ENCODE measurements around the gene USP11. TPM values are rescaled to one million over a fixed set of nuclear protein-coding genes. Genes with fewer than 3 reads are reported as not detected.

Gene USP11
- total RNA-seq, 1 donor from 2014 or later = 190 TPM

GRCh38 chrX:47193475-47194193, 39.2 kb upstream of the USP11 start, which contains the start of gene UBA1:
Gene UBA1 (plus strand): TSS chrX:47193829. CDS start chrX:47198803, 4,974 bp downstream.
- Mint-ChIP-seq H3K36me3 (ENCODE audit: unreplicated experiment) (no peaks in the 10 kb centered on the region), H3K27me3 (ENCODE audit: unreplicated experiment) (peaks cover 3% of the 10 kb centered on the region), H3K4me3 (ENCODE audit: unreplicated experiment) (peak within 1 kb of the TSS; percentile 96), H3K4me1 (ENCODE audit: low read depth, unreplicated experiment) (peaks cover 16% of the 10 kb centered on the region), H3K9me3 (ENCODE audit: unreplicated experiment) (peaks cover 8% of the 10 kb centered on the region), H3K27ac (ENCODE audit: unreplicated experiment) (peak within 1 kb of the TSS; percentile 96)
- peak; percentile 87 for DNase-seq
- peak; percentile 80 for TF ChIP-seq CTCF (IDR thresholded peaks at IDR 0.05; ENCODE audit: partially characterized antibody, unreplicated experiment)

- TF ChIP-seq CTCF (IDR thresholded peaks at IDR 0.05; ENCODE audit: partially characterized antibody, unreplicated experiment) = no peak
- H3K4me3 Mint-ChIP-seq (ENCODE audit: unreplicated experiment) = peak overlapping the region; percentile 96
- no peak for DNase-seq
- peaks cover 8% of the 10 kb centered on the region for H3K9me3 Mint-ChIP-seq (ENCODE audit: unreplicated experiment)
- H3K27ac Mint-ChIP-seq (ENCODE audit: unreplicated experiment) = peak overlapping the region; percentile 96
- H3K36me3 Mint-ChIP-seq (ENCODE audit: unreplicated experiment) = no peaks in the 10 kb centered on the region
- H3K4me1 Mint-ChIP-seq (ENCODE audit: low read depth, unreplicated experiment) = peaks cover 16% of the 10 kb centered on the region
- H3K27me3 Mint-ChIP-seq (ENCODE audit: unreplicated experiment) = peaks cover 3% of the 10 kb centered on the region
Measured at GRCh38 chrX:47194194-47194787, 38.5 kb upstream of the USP11 start.

- Mint-ChIP-seq H3K4me1 (ENCODE audit: low read depth, unreplicated experiment) (peaks cover 16% of the 10 kb centered on the region), H3K36me3 (ENCODE audit: unreplicated experiment) (no peaks in the 10 kb centered on the region), H3K27ac (ENCODE audit: unreplicated experiment) (peak overlapping the region; percentile 96), H3K4me3 (ENCODE audit: unreplicated experiment) (peak overlapping the region; percentile 96), H3K27me3 (ENCODE audit: unreplicated experiment) (peaks cover 3% of the 10 kb centered on the region), H3K9me3 (ENCODE audit: unreplicated experiment) (peaks cover 8% of the 10 kb centered on the region)
- no peak for DNase-seq
- TF ChIP-seq CTCF (IDR thresholded peaks at IDR 0.05; ENCODE audit: partially characterized antibody, unreplicated experiment) = no peak
Measured at GRCh38 chrX:47196098-47196497, 36.7 kb upstream of the USP11 start.

GRCh38 chrX:47197526-47197925, 35.3 kb upstream of the USP11 start:
- Mint-ChIP-seq H3K27me3 (ENCODE audit: unreplicated experiment) (peaks cover 3% of the 10 kb centered on the region), H3K9me3 (ENCODE audit: unreplicated experiment) (peaks cover 12% of the 10 kb centered on the region), H3K36me3 (ENCODE audit: unreplicated experiment) (no peaks in the 10 kb centered on the region), H3K4me1 (ENCODE audit: low read depth, unreplicated experiment) (peaks cover 16% of the 10 kb centered on the region), H3K4me3 (ENCODE audit: unreplicated experiment) (peak overlapping the region; percentile 96), H3K27ac (ENCODE audit: unreplicated experiment) (no peak overlapping the region)
- TF ChIP-seq CTCF (IDR thresholded peaks at IDR 0.05; ENCODE audit: partially characterized antibody, unreplicated experiment) = no peak
- DNase-seq = no peak

Measured in glutamatergic neuron (in vitro differentiated cells).